Transverse colon (tissue), 4 donors: ENCODE data around the gene FOXL1.

Source experiments
- CTCF ChIP-seq, 5 experiments: fragments of 200-600 bp in 3 of 5; fragments of 450-650 bp in 2 of 5; sonication (generic) in 3 of 5; IDR thresholded peaks; 1 replicate in 2 of 5; 2 replicates in 3 of 5; pipeline ENCODE4 v1.5.1; 2016 to 2017; ENCODE audit warnings: antibody characterized with exemption in 5 of 5, inconsistent platforms in 3 of 5, mild to moderate bottlenecking in 2 of 5, moderate library complexity in 1 of 5
- EP300 ChIP-seq: sonication (generic); formaldehyde crosslinking; IDR thresholded peaks from one replicate; pipeline ENCODE4 v1.6.1; 2017; ENCODE audit warnings: antibody characterized with exemption, low read depth
- POLR2A ChIP-seq: fragments of 450-650 bp; IDR thresholded peaks from one replicate; pipeline ENCODE4 v1.6.1; 2016; ENCODE audit warnings: antibody characterized with exemption, mild to moderate bottlenecking, moderate library complexity
- POLR2AphosphoS5 ChIP-seq, 3 donors: sonication (generic); formaldehyde crosslinking; IDR thresholded peaks; one replicate each; pipeline ENCODE4 v1.6.1; 2016; ENCODE audit warnings: antibody characterized with exemption in 3 of 3

DNA sequence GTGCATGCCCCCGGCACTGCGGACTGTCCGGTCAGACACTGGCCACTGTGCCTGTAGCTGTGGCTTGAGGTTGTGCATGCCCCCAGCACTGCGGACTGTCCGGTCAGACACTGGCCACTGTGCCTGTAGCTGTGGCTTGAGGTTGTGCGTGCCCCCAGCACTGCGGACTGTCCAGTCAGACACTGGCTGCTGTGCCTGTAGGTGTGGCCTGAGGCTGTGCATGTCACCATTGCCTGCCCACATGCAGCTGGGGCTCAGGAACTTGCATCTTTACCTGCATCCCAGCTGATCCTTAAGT is 28.5 kb upstream of the FOXL1 start:
- no peak for TF ChIP-seq CTCF (IDR thresholded peaks at IDR 0.05)
- TF ChIP-seq POLR2A: no peak
- no peak for TF ChIP-seq EP300
- no peak for TF ChIP-seq POLR2AphosphoS5 (IDR thresholded peaks at IDR 0.05)
